Panc1 (cell line): Measurements from ENCODE around the gene KRTAP10-4. TPM values are rescaled to one million over a fixed set of nuclear protein-coding genes. Genes with fewer than 3 reads are reported as not detected.

Experiments used
- ATAC-seq: fragments of 200-7000 bp; cut with Tn5 transposase; 2 replicates; pipeline ENCODE4 v1.9.1; 2020; ENCODE audit warnings: mild to moderate bottlenecking, moderate library complexity
- BruUV-seq: library from RNA; stranded (reverse); fragments of 400-500 nt; replicated peaks from 2 replicates; lab custom pipeline; 2021; lab: Mats Ljungman, UMichigan
- CTCF ChIA-PET: fragments of 300-600 bp; sonication (Branson Sonifier 250); formaldehyde crosslinking; loops from one replicate; lab custom pipeline; 2022; ENCODE audit warnings: antibody characterized with exemption; lab: Charles Lee
- POLR2A ChIA-PET: fragments of 300-600 bp; sonication (Branson Sonifier 250); formaldehyde crosslinking; loops from one replicate; lab custom pipeline; 2022; ENCODE audit warnings: antibody characterized with exemption; lab: Charles Lee
- DNase-seq: peaks from one replicate; pipeline ENCODE4 v3.0.0-alpha.2; 2010; ENCODE audit warnings: low read depth, low spot score
- H3K27ac ChIP-seq: 2 replicates; pipeline ENCODE4 v1.5.1; 2011; ENCODE audit warnings: mild to moderate bottlenecking, low read length, inconsistent platforms
- H3K27me3 ChIP-seq: fragments of 200-500 bp; sonication (Bioruptor generic); 2 replicates; pipeline ENCODE4 v1.6.0; 2014; ENCODE audit warnings: low read length, inconsistent platforms; ENCODE audit not compliant: control insufficient read depth, insufficient read depth
- H3K36me3 ChIP-seq: fragments of 200-500 bp; sonication (Bioruptor generic); 2 replicates; pipeline ENCODE4 v1.5.1; 2014; ENCODE audit warnings: inconsistent platforms, mild to moderate bottlenecking, low read length, moderate library complexity; ENCODE audit not compliant: control insufficient read depth, insufficient read depth
- H3K4me1 ChIP-seq: 2 replicates; pipeline ENCODE4 v1.5.1; 2011; ENCODE audit warnings: inconsistent platforms, mild to moderate bottlenecking, low read length, moderate library complexity; ENCODE audit not compliant: control insufficient read depth, insufficient read depth
- H3K4me3 ChIP-seq, 2 experiments: 2 replicates each; pipeline ENCODE4 v1.5.1; 2011 to 2012; ENCODE audit warnings: low read depth in 2 of 2, low read length in 2 of 2, mild to moderate bottlenecking in 2 of 2, inconsistent platforms in 1 of 2, moderate library complexity in 1 of 2
- H3K9me3 ChIP-seq: fragments of 200-500 bp; sonication (Bioruptor generic); 2 replicates; pipeline ENCODE4 v1.5.1; 2014; ENCODE audit warnings: low read depth, mild to moderate bottlenecking, inconsistent platforms, low read length, moderate library complexity; ENCODE audit not compliant: control insufficient read depth, insufficient read depth
- POLR2AphosphoS5 ChIP-seq: IDR thresholded peaks from 2 replicates; pipeline ENCODE4 v1.6.1; 2012; ENCODE audit warnings: mild to moderate bottlenecking, low read depth, low read length, moderate library complexity
- SIN3A ChIP-seq: IDR thresholded peaks from 2 replicates; pipeline ENCODE4 v1.6.1; 2012; ENCODE audit warnings: low read depth, mild to moderate bottlenecking, low read length, moderate library complexity, borderline replicate concordance; ENCODE audit not compliant: insufficient read depth
- TCF7L2 ChIP-seq: IDR thresholded peaks from 2 replicates; pipeline ENCODE4 v1.6.1; 2011; ENCODE audit warnings: mild to moderate bottlenecking, low read depth, low read length, inconsistent platforms
- in situ Hi-C: cut with HindIII; loops from 2 replicates; pipeline ENCODE4 v1.10.0; 2016; ENCODE audit warnings: low sequenced_read_pairs, low pct_unique_long_range_greater_than_20kb
- intact Hi-C: fragments of 100-400 bp; cut with micrococcal nuclease; formaldehyde crosslinking; loops from one replicate; pipeline ENCODE4 v1.10.0; 2022; ENCODE audit not compliant: unreplicated experiment
- total RNA-seq: library from RNA; stranded (reverse); gene quantifications from one replicate; pipeline ENCODE4 v1.2.1, GENCODE V29; 2021; ENCODE audit not compliant: unreplicated experiment
- TF ChIP-seq, protein P1 (sequence below), 2 experiments: IDR thresholded peaks; 2 replicates each; pipeline ENCODE4 v1.6.1; 2011 to 2012; ENCODE audit warnings: low read depth in 2 of 2, control low read depth in 1 of 2, low read length in 1 of 2, mild to moderate bottlenecking in 1 of 2, moderate library complexity in 1 of 2; ENCODE audit not compliant: insufficient read depth in 1 of 2
- TF ChIP-seq, protein P2 (sequence below): fragments of 450-650 bp; IDR thresholded peaks from 2 replicates; pipeline ENCODE4 v1.5.1; 2017; ENCODE audit warnings: mild to moderate bottlenecking

Gene KRTAP10-4
- total RNA-seq, 1 experiment from 2014 or later, result not detected

DNA sequence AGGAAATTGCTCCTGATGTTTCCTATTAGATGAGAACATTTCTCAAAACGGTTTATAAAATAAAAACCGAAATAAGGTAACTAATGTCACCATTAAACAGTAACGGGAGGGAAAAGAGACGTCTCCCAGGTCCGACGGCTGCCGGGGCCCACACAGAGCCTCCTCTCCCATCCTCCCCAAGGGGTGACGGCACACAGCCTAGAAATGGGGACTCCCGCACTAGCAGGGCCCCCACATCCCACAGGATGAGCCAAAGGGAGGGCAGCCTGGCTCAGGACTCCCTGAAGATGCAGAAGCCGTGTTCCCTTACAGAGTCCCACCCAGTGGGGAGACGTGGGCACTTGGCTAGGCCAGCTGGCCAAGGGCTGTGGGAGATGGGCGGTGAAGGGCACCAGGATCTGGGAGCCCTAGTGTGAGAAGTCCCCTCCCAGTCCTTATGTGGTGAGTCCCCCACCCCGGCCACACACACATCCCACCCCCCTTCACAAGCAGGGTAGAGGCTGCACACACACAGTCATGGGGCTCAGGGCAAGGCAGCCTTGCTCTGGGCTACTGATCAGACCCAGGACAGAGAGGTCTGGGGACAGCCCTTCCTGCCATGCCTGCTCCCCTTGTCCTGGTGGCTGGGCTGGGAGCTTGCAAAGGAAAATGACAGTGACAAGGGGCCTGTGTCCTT is 18.2 kb upstream of the KRTAP10-4 start:
- TF ChIP-seq POLR2AphosphoS5 (no peak), TCF7L2 (no peak), SIN3A (no peak)
- TF ChIP-seq, protein P1, sequence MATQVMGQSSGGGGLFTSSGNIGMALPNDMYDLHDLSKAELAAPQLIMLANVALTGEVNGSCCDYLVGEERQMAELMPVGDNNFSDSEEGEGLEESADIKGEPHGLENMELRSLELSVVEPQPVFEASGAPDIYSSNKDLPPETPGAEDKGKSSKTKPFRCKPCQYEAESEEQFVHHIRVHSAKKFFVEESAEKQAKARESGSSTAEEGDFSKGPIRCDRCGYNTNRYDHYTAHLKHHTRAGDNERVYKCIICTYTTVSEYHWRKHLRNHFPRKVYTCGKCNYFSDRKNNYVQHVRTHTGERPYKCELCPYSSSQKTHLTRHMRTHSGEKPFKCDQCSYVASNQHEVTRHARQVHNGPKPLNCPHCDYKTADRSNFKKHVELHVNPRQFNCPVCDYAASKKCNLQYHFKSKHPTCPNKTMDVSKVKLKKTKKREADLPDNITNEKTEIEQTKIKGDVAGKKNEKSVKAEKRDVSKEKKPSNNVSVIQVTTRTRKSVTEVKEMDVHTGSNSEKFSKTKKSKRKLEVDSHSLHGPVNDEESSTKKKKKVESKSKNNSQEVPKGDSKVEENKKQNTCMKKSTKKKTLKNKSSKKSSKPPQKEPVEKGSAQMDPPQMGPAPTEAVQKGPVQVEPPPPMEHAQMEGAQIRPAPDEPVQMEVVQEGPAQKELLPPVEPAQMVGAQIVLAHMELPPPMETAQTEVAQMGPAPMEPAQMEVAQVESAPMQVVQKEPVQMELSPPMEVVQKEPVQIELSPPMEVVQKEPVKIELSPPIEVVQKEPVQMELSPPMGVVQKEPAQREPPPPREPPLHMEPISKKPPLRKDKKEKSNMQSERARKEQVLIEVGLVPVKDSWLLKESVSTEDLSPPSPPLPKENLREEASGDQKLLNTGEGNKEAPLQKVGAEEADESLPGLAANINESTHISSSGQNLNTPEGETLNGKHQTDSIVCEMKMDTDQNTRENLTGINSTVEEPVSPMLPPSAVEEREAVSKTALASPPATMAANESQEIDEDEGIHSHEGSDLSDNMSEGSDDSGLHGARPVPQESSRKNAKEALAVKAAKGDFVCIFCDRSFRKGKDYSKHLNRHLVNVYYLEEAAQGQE (IDR thresholded peaks at IDR 0.05; ENCODE audit: insufficient read depth in 1 of 2, low read depth in 2 of 2, low read length in 1 of 2), result no peak
- TF ChIP-seq, protein P2, sequence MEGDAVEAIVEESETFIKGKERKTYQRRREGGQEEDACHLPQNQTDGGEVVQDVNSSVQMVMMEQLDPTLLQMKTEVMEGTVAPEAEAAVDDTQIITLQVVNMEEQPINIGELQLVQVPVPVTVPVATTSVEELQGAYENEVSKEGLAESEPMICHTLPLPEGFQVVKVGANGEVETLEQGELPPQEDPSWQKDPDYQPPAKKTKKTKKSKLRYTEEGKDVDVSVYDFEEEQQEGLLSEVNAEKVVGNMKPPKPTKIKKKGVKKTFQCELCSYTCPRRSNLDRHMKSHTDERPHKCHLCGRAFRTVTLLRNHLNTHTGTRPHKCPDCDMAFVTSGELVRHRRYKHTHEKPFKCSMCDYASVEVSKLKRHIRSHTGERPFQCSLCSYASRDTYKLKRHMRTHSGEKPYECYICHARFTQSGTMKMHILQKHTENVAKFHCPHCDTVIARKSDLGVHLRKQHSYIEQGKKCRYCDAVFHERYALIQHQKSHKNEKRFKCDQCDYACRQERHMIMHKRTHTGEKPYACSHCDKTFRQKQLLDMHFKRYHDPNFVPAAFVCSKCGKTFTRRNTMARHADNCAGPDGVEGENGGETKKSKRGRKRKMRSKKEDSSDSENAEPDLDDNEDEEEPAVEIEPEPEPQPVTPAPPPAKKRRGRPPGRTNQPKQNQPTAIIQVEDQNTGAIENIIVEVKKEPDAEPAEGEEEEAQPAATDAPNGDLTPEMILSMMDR, result no peak
- no peaks in the 10 kb centered on the region for H3K9me3 ChIP-seq
- H3K27ac ChIP-seq, result no peak overlapping the region
- H3K36me3 ChIP-seq, result no peaks in the 10 kb centered on the region
- no peaks in the 10 kb centered on the region for H3K4me1 ChIP-seq
- intact Hi-C loops (no loop called here), in situ Hi-C loops (no loop called here)
- no peak overlapping the region for H3K4me3 ChIP-seq
- no peak for ATAC-seq
- ChIA-PET CTCF (no interaction called here), POLR2A (no interaction called here)
- DNase-seq, result no peak
- H3K27me3 ChIP-seq, result no peaks in the 10 kb centered on the region
- BruUV-seq, result no TSS peak

DNA sequence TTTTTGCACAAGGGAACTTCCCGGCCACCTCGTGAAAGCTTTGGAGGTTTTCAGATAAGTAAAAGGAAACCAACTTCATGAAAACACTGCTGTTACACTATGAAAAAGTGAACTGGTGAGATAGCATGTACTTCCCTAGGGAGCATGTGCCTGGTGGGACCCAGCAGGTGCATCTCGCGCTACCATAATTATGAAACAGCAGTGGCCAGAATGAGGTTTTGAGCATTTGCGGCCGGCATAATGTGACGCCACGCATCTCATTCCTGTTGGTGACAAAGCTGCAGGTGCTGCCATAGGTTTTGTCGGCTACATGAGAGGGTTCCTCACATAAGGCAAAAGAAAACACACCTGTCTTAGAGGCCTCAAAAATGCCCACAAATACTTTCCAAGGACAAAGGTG is 16.6 kb upstream of the KRTAP10-4 start:
- no peaks in the 10 kb centered on the region for H3K36me3 ChIP-seq
- ATAC-seq (no peak), DNase-seq (no peak)
- in situ Hi-C loops (no loop called here), intact Hi-C loops (no loop called here)
- H3K27ac ChIP-seq, result no peak overlapping the region
- H3K27me3 ChIP-seq, result no peaks in the 10 kb centered on the region
- no peaks in the 10 kb centered on the region for H3K4me1 ChIP-seq
- TF ChIP-seq TCF7L2 (no peak), POLR2AphosphoS5 (no peak), SIN3A (no peak)
- TF ChIP-seq, protein P2, result no peak
- TF ChIP-seq, protein P1 (IDR thresholded peaks at IDR 0.05; ENCODE audit: insufficient read depth in 1 of 2, low read depth in 2 of 2, low read length in 1 of 2), result no peak
- BruUV-seq, result no TSS peak
- no peaks in the 10 kb centered on the region for H3K9me3 ChIP-seq
- ChIA-PET CTCF (no interaction called here), POLR2A (no interaction called here)
- no peak overlapping the region for H3K4me3 ChIP-seq
